ENCODE results near the gene LARGE1.
"Not testable (repeated sequence)": the region's sequence is repeated elsewhere in the genome, so short reads cannot be mapped to it uniquely, and the experiment has no call there.

LARGE1 gene

GRCh38 chr22:33400061-33400840, 520.0 kb downstream of the LARGE1 start:
- DNase-seq = no peak

DNA sequence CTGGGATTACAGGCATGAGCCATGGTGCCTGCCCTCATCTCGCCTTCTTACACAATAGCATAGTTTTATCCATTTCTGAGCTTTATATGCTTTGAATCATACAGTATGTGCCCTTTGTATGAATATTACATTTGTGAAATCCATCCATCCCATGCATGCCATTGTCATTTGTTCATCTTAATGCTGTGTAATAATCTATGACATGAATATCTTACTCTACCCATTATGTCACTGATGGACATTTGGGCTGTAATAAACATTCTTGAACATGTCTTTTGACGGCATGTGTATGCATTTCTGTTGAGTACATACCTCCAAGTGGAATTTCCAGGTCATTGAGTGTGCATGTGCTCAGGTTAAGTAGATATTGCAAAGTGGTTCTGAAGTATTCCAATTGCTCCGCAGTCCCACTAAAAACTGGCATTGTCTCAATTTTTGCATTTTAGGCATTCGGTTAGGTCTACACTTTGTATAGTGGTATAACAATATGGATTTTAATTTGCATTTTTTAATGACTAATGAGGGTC, 522.8 kb downstream of the LARGE1 start:
- peak; percentile 8 for DNase-seq

DNA sequence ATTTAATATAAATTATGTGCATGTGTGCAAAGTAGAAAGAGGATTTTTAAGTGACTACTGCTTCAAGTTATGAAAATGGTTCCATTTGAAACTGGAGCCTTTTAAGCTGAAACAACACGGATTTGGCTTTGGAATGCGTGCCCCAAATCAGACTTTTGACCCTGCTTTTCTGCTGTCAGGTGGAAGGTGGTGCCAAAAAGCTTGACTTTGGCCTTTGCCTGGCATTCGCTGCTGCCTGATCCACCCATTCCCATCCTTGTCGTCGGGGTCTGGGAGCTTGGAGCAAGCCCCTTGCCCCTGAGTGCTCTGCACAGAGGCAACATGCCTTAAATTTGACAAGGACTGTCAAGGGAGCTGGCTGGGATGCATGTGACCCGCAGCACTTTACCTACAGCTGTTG, 526.8 kb downstream of the LARGE1 start:
- no peak for DNase-seq

DNA sequence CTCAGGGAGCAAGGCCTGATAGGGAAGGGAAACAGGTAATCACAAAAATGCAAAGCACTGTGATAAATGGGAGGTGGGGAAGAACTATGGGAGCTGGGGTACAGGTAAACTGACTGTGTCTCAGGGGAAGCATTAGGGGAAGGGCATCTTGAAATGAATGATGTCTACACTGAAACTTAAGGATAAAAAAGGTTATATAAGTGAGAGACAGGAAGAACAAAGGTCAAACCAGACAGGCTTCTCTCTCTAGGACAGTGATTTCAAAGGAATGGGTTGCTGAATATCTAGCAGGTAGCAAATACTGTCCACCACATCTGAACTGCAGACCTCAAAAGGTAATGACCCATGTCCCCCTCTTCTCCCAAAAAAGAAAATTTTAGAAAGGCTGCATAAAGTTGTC, 529.0 kb downstream of the LARGE1 start:
- no peak for DNase-seq

DNA sequence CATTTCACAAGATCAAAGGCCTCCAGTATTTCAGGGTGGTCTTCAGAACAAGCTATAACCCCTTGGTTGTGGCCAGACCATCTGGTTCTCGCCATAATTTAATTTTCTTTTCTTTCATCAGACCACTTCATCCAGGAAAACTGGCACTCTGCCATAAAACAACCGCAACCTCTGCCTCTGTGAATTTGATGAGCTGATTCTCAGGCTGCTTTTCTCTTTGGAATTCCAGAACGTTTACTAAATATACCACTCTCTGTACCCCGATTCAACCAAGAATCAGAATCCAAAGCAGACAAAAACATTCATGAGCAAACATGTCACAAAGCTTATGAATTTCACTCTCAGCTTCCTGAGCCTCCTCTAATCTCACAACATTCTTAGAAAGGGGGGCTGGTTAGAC, 530.3 kb downstream of the LARGE1 start:
- peak; percentile 83 for DNase-seq

GRCh38 chr22:33386270-33386669, 534.0 kb downstream of the LARGE1 start:
- DNase-seq = no peak

GRCh38 chr22:33385611-33386010, 534.7 kb downstream of the LARGE1 start:
- no peak for DNase-seq

DNA sequence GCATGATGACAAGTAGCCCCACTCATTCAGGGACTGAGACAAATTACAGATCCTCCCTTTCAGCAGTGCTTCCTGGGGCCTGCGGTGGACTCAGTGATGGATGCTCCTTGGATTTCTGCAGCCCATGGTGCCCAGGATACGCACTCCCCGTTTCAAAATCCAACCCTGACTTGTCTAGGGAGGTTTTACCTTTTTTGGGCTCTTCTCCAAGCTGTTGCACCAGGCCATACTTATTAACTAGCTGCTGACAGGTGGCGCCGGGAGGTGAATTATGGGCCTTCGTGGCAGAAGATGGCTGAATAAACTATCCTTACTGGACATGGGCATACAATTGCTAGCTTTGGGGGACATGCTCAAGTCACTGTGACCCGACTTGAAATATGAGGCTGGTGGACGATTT, 537.8 kb downstream of the LARGE1 start:
- DNase-seq = no peak

- no peak for DNase-seq
Measured at GRCh38 chr22:33381531-33382406, 538.5 kb downstream of the LARGE1 start.

- peak; percentile 95 for DNase-seq
Measured at GRCh38 chr22:33380789-33381530, 539.3 kb downstream of the LARGE1 start.

GRCh38 chr22:33379836-33380235, 540.4 kb downstream of the LARGE1 start:
- DNase-seq = no peak

- no peak for DNase-seq
Measured at GRCh38 chr22:33372875-33373274, 547.4 kb downstream of the LARGE1 start.

DNA sequence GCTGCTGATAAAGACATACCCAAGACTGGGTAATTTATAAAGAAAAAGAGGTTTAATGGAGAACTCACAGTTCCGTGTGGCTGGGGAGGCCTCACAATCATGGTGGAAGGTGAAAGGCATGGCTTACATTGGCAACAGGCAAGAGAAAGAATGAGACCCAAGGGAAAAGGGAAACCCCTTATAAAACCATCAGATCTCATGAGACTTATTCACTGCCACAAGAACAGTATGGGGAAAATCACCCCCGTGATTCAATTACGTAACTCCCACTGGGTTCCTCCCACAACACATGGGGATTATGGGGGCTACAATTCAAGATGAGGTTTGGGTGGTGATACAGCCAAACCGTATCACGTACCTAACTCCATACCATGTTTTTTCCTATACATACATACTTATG, 557.0 kb downstream of the LARGE1 start:
- not testable (repeated sequence) for DNase-seq

- DNase-seq = no peak
Measured at GRCh38 chr22:33362702-33363101, 557.6 kb downstream of the LARGE1 start.

DNA sequence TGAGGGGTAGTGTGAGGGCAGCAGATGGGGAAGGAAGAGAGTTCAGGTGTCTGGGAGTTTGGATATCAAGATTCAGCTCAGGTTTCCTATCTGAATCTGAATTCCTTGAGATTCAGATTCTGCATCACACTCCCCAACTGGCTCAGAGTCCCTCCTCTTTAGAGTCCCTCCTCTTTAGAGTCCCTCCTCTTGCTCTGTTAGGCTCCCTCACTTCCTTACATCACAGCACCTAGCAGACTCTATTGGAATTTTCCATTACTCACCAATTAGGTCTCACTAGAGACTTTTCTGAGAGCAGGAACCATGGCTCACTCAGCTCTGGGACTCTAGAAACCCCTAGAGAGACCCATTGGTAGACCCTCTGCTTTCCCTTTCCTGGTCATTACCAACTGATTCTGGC, 558.7 kb downstream of the LARGE1 start:
- peak; percentile 47 for DNase-seq

- no peak for DNase-seq
Measured at GRCh38 chr22:33357981-33358399, 562.3 kb downstream of the LARGE1 start.

DNA sequence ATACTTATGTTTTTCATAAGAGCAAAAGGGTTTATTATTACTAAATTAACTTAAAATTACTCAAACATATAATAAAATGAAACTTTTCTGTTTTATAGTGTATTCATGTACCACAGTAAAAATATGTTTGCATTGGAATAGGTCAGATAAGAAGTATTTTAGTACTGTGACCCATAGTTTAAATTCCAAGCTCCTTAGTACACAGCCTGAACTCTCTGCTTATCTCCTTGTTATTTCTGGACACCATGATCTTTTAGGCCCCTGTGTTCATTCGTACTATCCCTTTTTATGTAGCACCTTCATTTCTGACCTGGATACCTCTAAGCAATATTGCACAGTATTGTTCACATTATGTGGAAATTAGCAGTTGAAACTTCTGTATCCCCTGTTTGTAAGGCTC, 565.3 kb downstream of the LARGE1 start:
- DNase-seq = peak; percentile 16

DNA sequence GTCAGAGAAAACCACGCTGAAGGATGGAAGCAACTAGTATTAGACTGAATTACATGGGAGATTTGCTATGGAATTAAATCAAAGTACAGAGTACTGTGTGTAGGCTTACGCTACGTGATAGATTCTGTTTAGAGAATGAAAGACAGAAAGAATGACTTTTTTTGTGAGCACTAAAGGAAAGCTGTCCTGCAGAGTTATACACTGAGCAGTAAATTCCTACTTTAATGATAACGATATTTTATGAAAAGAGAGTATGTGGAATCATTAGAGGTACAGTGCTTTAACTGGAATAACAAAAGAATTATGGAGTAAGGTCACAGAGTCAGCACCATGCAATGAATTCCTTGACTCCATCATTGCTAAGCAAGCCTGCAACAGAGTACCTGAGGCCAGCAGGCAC, 566.8 kb downstream of the LARGE1 start:
- no peak for DNase-seq

- DNase-seq = peak; percentile 10
Measured at GRCh38 chr22:33352768-33353167, 567.5 kb downstream of the LARGE1 start.

- DNase-seq = no peak
Measured at GRCh38 chr22:33350961-33351360, 569.3 kb downstream of the LARGE1 start.

GRCh38 chr22:33350491-33350890, 569.8 kb downstream of the LARGE1 start:
- DNase-seq = no peak

DNA sequence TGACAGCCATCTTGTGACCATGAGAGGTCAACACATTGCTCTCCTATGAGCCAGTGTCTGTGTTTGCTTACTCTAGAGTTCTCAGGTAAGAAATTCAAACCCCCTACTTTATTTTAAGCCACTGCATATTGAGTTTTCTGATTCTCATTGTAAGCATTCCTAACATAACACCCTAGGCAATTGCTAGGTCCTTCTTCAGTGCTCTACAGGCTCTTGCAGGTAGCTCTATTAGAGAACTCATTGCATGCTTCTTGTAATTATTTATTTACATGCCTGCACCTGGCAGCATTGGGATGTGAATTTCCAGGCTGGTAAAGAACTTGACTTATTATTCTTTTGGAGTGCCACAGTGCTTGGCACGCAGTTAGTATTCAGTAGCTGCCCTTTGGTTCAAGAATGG, 573.3 kb downstream of the LARGE1 start:
- no peak for DNase-seq

- DNase-seq = no peak
Measured at GRCh38 chr22:33341611-33342010, 578.7 kb downstream of the LARGE1 start.
